GM12892 (cell line): ENCODE results near the gene RBM27.
"Not testable (repeated sequence)": the region's sequence is repeated elsewhere in the genome, so short reads cannot be mapped to it uniquely, and the experiment has no call there.

Experiments used
- DNase-seq: peaks from one replicate; pipeline ENCODE4 v3.0.0; 2011; ENCODE audit not compliant: insufficient read length
- FAIRE-seq: peaks from 2 replicates; lab custom pipeline; 2011; peaks lifted over from hg19 to GRCh38; lab: Jason Lieb, UNC
- POLR2A ChIP-seq: IDR thresholded peaks from 2 replicates; pipeline ENCODE4 v1.6.1; 2011; ENCODE audit warnings: low read depth, low read length, control low read depth
- POLR2AphosphoS5 ChIP-seq: IDR thresholded peaks from 2 replicates; pipeline ENCODE4 v1.6.1; 2011; ENCODE audit warnings: low read depth, low read length, control low read depth
- TAF1 ChIP-seq: IDR thresholded peaks from 2 replicates; pipeline ENCODE4 v1.6.1; 2011; ENCODE audit warnings: low read depth, mild to moderate bottlenecking, control low read depth, low read length, borderline replicate concordance

The RBM27 gene

GRCh38 chr5:146188358-146188757 is 15.0 kb upstream of the RBM27 start:
- FAIRE-seq: no peak
- TF ChIP-seq POLR2AphosphoS5: no peak
- TF ChIP-seq TAF1: no peak
- TF ChIP-seq POLR2A: no peak
- no peak for DNase-seq

GRCh38 chr5:146192571-146193043 is 10.8 kb upstream of the RBM27 start:
- no peak for DNase-seq
- no peak for FAIRE-seq
- TF ChIP-seq TAF1 (no peak), POLR2A (no peak), POLR2AphosphoS5 (no peak)

- no peak for DNase-seq
- no peak for TF ChIP-seq TAF1
- TF ChIP-seq POLR2A: no peak
- no peak for TF ChIP-seq POLR2AphosphoS5
- no peak for FAIRE-seq
Measured at GRCh38 chr5:146193285-146193684, 10.1 kb upstream of the RBM27 start.

- not testable (repeated sequence) for FAIRE-seq
Measured at GRCh38 chr5:146194997-146195396, 8.4 kb upstream of the RBM27 start.

GRCh38 chr5:146196459-146197048 is 6.9 kb upstream of the RBM27 start:
- DNase-seq (no peak), FAIRE-seq (no peak)
- no peak for TF ChIP-seq POLR2AphosphoS5
- no peak for TF ChIP-seq POLR2A
- no peak for TF ChIP-seq TAF1

More at GRCh38 chr5:146194997-146195396, 8.4 kb upstream of the RBM27 start:
- DNase-seq: not testable (repeated sequence)

GRCh38 chr5:146199176-146199815 is 4.1 kb upstream of the RBM27 start:
- no peak for DNase-seq
- TF ChIP-seq POLR2AphosphoS5 (no peak), POLR2A (no peak), TAF1 (no peak)
- no peak for FAIRE-seq

GRCh38 chr5:146201795-146202194 is 1.6 kb upstream of the RBM27 start:
- not testable (repeated sequence) for FAIRE-seq, DNase-seq

- FAIRE-seq: no peak
- no peak for TF ChIP-seq TAF1
- no peak for TF ChIP-seq POLR2A
- no peak for TF ChIP-seq POLR2AphosphoS5
- no peak for DNase-seq
Measured at GRCh38 chr5:146203872-146204192, 427 bp downstream of the RBM27 start.

- TF ChIP-seq POLR2AphosphoS5 (no peak), TAF1 (no peak), POLR2A (no peak)
- DNase-seq (no peak), FAIRE-seq (no peak)
Measured at GRCh38 chr5:146205499-146206202, 2.2 kb downstream of the RBM27 start.

GRCh38 chr5:146206257-146206656 is 2.9 kb downstream of the RBM27 start:
- TF ChIP-seq POLR2AphosphoS5 (no peak), POLR2A (no peak), TAF1 (no peak)

GRCh38 chr5:146208916-146209522 is 5.6 kb downstream of the RBM27 start:
- DNase-seq (no peak), FAIRE-seq (no peak)

More at GRCh38 chr5:146206257-146206656, 2.9 kb downstream of the RBM27 start:
- DNase-seq (no peak), FAIRE-seq (no peak)

GRCh38 chr5:146209714-146210113 is 6.3 kb downstream of the RBM27 start:
- DNase-seq: no peak
- TF ChIP-seq TAF1: no peak
- TF ChIP-seq POLR2AphosphoS5: no peak
- no peak for TF ChIP-seq POLR2A

More at GRCh38 chr5:146208916-146209522, 5.6 kb downstream of the RBM27 start:
- TF ChIP-seq TAF1: no peak
- no peak for TF ChIP-seq POLR2AphosphoS5
- no peak for TF ChIP-seq POLR2A

GRCh38 chr5:146210810-146211209 is 7.4 kb downstream of the RBM27 start:
- DNase-seq, FAIRE-seq: not testable (repeated sequence)

More at GRCh38 chr5:146209714-146210113, 6.3 kb downstream of the RBM27 start:
- FAIRE-seq: no peak
